ENCODE measurements around the gene SRSF2.
A peak's percentile ranks its signal among the peaks of the same experiment; 100 is the strongest.
"Not testable (repeated sequence)": the region's sequence is repeated elsewhere in the genome, so short reads cannot be mapped to it uniquely, and the experiment has no call there.

Gene SRSF2

GRCh38 chr17:76701471-76701967 lies 35.6 kb downstream of the SRSF2 start:
- DNase-seq, result no peak

- peak in 1 of 56 donors; percentile 24 for DNase-seq
Measured at GRCh38 chr17:76700617-76701470, 36.3 kb downstream of the SRSF2 start.

DNA sequence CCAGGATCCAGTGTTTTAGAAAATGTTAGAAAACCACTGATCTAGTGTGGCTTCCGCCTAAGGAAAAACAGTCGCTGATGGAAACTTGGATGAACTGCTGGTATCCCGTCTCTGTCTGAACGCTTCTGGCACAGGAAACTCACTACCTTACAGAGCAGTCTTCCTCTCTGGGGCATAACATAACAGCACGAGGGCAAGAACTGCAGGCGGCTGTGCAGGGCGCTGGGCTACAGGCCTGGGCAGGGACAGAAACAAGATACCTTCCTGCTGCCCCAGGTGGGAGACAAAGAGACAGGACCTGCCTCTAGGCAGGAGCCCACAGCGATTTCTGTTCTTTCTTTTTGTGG lies 36.9 kb downstream of the SRSF2 start:
- DNase-seq, result no peak

DNA sequence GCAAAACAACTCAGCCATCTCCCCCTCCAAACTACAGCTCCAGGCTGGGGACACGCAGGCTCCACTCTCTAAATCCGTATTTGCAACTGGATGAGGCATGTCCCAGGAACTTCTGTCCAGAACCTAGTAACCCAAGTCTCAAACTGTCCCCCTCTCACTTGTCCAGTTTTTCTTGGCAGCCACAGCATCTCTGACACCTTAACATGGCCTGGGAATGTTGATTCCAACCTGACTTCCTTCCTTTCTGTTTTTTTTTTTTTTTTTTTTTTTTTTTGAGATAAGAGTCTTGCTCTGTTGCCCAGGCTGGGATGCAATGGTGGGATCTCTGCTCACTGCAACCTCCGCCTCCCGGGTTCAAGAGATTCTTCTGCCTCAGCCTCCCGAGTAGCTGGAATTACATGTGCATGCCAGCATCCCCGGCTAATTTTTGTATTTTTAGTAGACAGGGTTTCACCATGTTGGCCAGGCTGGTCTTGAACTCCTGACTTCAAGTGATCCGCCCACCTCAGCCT lies 38.6 kb downstream of the SRSF2 start:
- not testable (repeated sequence) for DNase-seq

GRCh38 chr17:76697702-76698465 lies 39.2 kb downstream of the SRSF2 start:
- DNase-seq, result peak in 1 of 56 donors; percentile 31

DNA sequence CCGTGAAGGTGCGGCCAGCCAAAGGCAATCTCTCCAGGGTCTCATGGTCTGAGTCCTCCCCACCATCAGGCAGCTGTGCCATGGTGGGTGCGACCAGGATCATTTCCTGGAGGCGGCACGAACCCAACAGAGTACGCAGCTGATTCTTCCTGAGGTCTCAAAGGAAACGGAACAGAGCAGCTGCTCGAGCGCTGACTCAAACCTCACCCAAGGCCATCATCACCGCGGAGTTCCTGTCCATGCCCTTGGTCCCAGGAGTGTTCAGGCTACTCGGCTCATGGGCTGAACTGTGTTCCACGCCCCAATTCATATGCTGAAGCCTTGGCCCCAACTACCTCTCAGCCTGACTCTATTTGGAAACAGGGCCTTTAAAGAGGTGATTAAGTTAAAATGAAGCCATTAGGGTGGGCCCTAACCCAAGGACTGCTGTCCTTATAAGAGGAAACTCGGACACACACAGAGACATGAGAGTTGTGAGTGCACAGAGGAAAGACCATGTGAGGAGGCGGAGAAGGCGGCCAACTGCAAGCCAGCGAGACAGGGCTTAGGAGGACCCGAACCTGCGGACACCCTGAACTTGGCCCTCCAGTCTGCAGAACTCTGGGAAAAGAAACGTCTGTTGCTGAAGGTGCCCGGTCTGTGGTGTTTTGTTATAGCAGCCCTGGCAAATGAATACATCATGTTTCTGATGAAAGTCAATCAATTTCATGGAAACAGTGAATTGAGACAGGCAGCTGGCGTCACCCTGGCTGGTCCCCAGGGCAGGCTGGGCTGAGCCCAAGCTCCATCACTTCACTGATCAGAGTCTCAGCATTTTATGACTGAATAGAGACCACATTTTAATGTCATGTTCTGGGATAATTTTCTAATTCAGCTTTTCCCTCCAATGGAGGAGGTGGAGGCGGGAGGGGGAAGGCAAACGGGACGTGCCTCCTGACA lies 40.1 kb downstream of the SRSF2 start:
- no peak for DNase-seq

DNA sequence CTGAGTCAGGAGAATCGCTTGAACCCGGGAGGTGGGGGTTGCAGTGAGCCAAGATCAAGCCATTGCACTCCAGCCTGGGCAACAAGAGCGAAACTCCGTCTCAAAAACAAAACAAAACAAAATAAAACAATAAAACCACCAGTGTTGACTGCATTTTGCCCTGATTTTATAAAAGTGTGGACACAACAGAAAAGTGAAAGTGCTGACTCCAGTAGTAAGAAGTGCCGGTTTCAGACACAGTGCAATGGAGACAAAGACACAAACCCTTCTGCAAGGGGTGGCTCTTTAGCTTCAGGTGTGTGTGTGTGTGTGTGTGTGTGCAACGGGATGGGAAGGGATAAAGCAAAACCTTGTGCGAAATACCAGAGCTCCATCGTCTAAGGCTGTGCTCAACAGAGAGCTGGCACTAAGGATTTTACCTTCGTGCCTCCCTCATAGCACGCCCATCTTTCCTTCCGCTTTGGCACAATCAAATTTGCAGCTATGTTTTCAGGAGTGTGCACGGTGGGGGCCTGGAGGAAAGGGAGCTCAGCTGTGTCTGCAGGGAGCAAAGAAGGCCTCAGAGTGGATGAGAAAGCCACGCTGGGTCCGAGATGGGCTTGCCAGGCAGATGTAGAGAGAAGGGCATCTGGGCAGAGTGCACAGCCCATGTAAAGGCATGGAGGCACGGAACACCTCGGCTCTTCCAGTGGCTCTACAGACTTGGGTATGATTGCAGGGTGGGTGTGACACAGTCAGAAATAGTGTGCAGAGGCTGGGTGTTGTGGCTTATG lies 41.9 kb downstream of the SRSF2 start:
- no peak for DNase-seq

- no peak for DNase-seq
Measured at GRCh38 chr17:76691379-76692191, 45.5 kb downstream of the SRSF2 start.

DNA sequence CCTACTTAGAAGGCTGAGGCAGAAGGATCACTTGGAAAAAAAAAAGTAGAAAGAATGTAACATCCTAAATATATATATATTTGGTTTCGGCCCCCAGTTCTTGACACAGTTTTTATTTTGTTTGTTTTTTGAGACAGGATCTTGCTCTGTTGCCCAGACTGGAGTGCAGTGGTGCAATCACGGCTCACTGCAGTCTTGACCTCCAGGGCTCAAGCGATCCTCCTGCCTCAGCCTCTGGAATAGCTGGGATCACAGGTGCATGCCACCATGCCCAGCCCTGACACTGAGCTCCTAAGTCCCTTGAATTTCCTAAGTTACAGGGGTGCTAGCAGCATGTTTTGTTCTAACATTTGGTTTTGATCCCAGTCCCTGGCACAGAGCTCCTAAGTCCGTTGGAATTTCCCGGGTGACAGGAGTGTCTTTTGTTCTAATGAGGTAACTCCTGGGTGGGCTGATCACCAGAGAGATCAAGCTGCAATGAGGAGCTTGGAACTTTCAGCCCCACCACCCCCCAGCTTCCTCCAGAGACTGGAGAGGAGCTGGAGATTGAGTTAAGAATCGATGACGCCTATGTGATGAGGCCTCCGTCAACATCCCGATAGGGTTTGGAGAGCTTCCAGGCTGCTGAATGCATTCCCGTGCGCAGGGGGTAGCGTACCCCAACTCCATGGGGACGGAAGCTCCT lies 46.4 kb downstream of the SRSF2 start:
- DNase-seq, result no peak

DNA sequence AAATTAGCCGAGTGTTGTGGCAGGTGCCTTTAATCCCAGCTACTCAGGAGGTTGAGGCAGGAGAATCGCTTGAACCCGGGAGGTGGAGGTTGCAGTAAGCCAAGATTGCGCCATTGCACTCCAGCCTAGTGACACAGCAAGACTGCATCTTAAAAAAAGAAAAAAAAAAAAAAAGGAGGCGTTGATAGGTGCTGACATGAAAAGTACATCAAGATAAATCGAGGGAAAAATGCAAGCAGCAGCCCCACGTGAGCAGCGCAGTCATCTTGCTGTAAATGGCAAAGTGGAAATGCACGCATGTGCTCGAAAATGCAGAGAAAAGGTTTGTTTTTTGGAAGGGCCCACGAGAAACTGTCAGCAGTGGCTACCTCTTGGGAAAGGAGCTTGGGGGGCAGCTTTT lies 47.3 kb downstream of the SRSF2 start:
- no peak for DNase-seq

- no peak for DNase-seq
Measured at GRCh38 chr17:76688165-76688622, 48.9 kb downstream of the SRSF2 start.

DNA sequence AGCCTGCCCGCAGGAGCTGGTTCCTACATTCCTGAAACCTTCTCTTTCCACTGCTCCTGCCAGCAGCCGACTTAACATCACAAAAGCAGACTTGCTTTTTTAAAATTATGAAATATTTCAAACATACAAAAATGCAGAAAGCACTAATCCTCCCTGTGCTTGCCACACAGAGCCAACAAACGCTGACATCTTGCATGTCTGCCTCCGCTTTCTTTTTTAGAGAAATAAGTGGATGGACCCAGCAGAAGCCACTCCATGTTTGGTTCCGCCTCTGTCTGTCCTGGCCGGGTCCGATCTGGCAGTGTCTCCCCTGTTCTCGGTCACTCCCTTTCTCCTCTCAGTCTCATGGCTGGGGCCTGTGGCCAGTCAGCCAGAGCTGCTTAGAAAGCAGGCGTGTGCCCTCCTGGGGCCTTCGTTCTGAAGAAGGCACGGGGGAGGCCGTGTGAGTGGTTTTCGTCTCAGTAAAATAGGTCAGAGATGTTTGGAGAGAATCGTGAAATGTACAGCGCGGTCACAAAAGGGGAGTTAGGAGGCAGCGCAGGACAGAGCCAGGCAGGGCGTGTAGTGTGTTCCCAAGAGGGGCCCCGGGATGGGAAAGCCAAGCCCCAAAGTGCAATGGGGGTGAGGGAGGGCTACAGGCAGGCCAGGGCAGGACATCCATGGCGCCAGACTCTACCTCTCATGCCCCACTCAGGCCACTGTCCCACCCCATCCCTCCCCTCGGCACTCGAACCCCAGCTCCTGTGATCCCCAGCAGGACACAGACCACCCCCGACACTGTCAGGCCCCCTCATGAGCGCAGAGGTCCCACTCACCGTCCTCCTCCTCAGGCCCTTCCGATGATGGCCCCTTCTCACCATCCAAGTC lies 49.6 kb downstream of the SRSF2 start:
- DNase-seq, result peak in 13 of 56 donors; percentile 11 to 68 (median 31)

DNA sequence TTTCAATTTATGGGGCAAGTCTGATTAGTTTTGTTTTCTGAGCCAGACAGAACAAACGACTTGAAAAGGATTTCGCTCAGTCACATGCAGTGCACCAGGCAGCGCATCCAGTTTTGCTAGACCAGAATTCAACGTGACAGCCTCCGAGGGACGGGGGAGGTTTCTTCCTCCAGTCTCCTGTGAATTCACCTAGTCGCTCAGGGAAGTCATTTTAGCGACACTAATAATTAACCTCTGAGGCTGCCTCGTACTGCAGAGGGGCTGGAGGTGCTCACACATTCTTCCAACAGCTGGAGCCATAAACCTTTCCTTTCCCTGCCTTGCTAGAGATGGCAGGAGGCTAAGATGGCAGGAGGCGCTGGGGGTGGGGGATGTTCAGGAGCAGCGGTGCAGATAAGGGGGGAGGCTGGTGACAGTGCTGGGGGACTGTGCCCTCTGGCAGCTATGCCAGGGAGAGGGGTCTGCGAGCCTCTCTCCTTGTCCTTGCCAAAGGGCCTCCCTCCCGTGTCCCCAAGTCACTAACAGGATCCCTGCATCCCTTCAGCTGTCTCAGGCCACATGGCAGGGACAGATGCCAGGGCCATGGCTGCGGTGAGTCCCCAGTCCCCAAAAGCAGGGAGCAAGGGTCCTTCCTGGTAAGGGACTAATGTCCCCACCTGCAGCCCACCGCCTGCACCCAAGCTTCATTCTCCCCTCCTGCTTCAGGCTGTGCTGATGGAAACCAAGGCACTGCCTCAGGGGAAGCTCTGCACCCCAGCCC lies 50.4 kb downstream of the SRSF2 start:
- no peak for DNase-seq

GRCh38 chr17:76685846-76686245 lies 51.3 kb downstream of the SRSF2 start:
- DNase-seq, result no peak

DNA sequence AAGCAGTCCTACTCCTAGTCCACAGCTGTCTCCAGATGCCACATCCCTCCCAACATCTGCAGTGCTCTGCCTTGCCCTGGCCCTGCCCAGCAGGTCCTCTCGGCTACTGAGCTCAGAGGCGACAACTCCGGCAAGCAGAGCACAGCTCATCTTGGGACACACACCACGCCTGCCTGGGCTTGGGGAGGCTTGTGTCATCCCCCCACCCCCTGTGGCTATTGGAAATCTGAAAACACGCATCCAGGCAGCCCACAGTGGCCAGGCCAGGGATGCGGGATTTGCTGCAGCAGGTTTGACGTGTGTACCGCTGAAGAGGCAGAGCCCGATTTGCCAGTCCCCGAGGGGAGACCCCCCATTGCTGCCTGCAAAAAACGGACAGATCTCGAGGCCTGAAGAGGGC lies 51.8 kb downstream of the SRSF2 start:
- no peak for DNase-seq

DNA sequence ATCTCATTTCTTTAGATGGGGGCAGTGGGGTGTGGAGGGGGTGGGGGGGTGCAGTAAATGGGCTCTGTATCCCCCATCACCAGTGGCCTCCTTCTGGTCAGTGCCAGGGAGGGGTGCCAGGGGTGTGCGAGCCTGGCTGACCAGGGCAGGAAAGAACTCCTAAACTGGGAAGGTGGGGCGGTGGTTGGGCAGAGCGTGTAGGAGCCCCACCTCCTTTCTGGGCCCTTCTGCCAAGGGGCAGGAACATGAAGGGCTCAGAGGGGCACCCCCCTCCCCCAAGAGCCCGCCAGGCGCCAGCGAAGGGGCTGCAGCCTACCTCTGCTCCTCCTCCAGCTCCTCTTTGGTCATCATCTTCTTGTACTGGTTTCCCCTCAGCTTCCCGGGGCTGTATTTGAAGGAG lies 52.4 kb downstream of the SRSF2 start:
- no peak for DNase-seq

Data from amygdala (tissue), 56 donors.